Measurements from ENCODE around the gene ANKRD2.
"Not testable (repeated sequence)": the region's sequence is repeated elsewhere in the genome, so short reads cannot be mapped to it uniquely, and the experiment has no call there.

The ANKRD2 gene

GRCh38 chr10:97572214-97572989 lies at the start of gene ANKRD2:
ANKRD2 (plus strand) TSS chr10:97572779; CDS start chr10:97572789, 10 bp downstream.
- no peak within 1 kb of the TSS for H3K4me3 ChIP-seq (ENCODE audit: control insufficient read depth, low read depth, low read length)
- peak; percentile 86 for DNase-seq (ENCODE audit: low read depth)
- TF ChIP-seq CTCF (conservative IDR thresholded peaks at IDR 0.05; ENCODE audit: control insufficient read depth, insufficient read depth, low read depth, low read length): peak; percentile 95

GRCh38 chr10:97522937-97523336 lies 49.6 kb upstream of the ANKRD2 start:
- no peak for DNase-seq (ENCODE audit: low read depth)
- no peak for TF ChIP-seq CTCF (conservative IDR thresholded peaks at IDR 0.05; ENCODE audit: control insufficient read depth, insufficient read depth, low read depth, low read length)
- H3K4me3 ChIP-seq (ENCODE audit: control insufficient read depth, low read depth, low read length): no peak overlapping the region

GRCh38 chr10:97525086-97525485 lies 47.5 kb upstream of the ANKRD2 start:
- TF ChIP-seq CTCF (conservative IDR thresholded peaks at IDR 0.05; ENCODE audit: control insufficient read depth, insufficient read depth, low read depth, low read length): no peak
- no peak for DNase-seq (ENCODE audit: low read depth)
- H3K4me3 ChIP-seq (ENCODE audit: control insufficient read depth, low read depth, low read length): no peak overlapping the region

- no peak for TF ChIP-seq CTCF (conservative IDR thresholded peaks at IDR 0.05; ENCODE audit: control insufficient read depth, insufficient read depth, low read depth, low read length)
- no peak for DNase-seq (ENCODE audit: low read depth)
Measured at GRCh38 chr10:97525683-97526110, 46.9 kb upstream of the ANKRD2 start.

GRCh38 chr10:97528876-97529275 lies 43.7 kb upstream of the ANKRD2 start:
- DNase-seq (ENCODE audit: low read depth): not testable (repeated sequence)

More at GRCh38 chr10:97525683-97526110, 46.9 kb upstream of the ANKRD2 start:
- no peak overlapping the region for H3K4me3 ChIP-seq (ENCODE audit: control insufficient read depth, low read depth, low read length)

GRCh38 chr10:97529685-97530465 lies 42.7 kb upstream of the ANKRD2 start:
- TF ChIP-seq CTCF (conservative IDR thresholded peaks at IDR 0.05; ENCODE audit: control insufficient read depth, insufficient read depth, low read depth, low read length): no peak
- no peak overlapping the region for H3K4me3 ChIP-seq (ENCODE audit: control insufficient read depth, low read depth, low read length)
- no peak for DNase-seq (ENCODE audit: low read depth)

More at GRCh38 chr10:97528876-97529275, 43.7 kb upstream of the ANKRD2 start:
- H3K4me3 ChIP-seq (ENCODE audit: control insufficient read depth, low read depth, low read length): not testable (repeated sequence)

GRCh38 chr10:97531401-97531986 lies 41.1 kb upstream of the ANKRD2 start:
- H3K4me3 ChIP-seq (ENCODE audit: control insufficient read depth, low read depth, low read length): no peak overlapping the region
- TF ChIP-seq CTCF (conservative IDR thresholded peaks at IDR 0.05; ENCODE audit: control insufficient read depth, insufficient read depth, low read depth, low read length): no peak
- peak; percentile 61 for DNase-seq (ENCODE audit: low read depth)
